ENCODE data around the gene GPR62.

GRCh38 chr3:51935886-51936755 is 19.1 kb upstream of the GPR62 start:
- TF ChIP-seq CTCF (IDR thresholded peaks at IDR 0.05) (no peak), EP300 (IDR thresholded peaks at IDR 0.05) (no peak)

Measured in sigmoid colon (tissue), 4 donors.